Femur (tissue), 1 donor: ENCODE measurements around the gene SFT2D2.
A peak's percentile ranks its signal among the peaks of the same experiment; 100 is the strongest.
"Not testable (repeated sequence)": the region's sequence is repeated elsewhere in the genome, so short reads cannot be mapped to it uniquely, and the experiment has no call there.

ENCODE experiments used
- DNase-seq: peaks from one replicate; pipeline ENCODE4 v3.0.0-alpha.2; 2017

Gene SFT2D2

DNA sequence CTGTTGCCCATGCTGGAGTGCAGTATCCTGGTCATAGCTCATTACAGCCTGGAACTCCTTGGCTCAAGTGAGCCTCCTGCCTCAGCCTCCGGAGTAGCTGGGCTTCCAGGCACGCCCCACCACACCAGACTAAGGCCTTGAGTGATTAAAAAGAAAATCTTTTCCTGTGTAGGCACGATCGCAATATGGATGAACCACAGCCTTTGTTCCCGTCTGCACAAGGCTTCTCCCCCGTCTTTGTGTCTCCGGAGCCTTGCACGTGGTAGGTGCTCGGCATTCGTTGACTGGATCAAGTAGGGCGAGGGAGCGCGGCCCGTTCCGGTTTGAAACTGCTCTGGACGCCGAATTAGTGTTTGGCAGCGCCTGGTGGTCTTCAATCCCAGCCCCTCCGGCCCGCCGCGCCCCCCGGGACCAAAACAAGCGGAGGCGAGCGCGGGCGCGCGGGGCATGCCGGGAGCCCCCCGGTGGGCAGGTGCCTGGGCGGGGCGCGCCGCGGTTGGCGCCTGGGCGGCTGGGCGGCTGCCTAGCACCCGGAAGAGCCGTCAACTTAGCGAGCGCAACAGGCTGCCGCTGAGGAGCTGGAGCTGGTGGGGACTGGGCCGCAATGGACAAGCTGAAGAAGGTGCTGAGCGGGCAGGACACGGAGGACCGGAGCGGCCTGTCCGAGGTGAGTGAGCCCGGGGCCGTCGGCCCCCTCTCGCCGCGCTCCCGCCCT lies at the start of gene SFT2D2:
Gene SFT2D2 (plus strand): TSS at position 529 of the 715 bp plus-strand sequence. CDS start 76 bp downstream, at position 605.
- peak; percentile 89 for DNase-seq

DNA sequence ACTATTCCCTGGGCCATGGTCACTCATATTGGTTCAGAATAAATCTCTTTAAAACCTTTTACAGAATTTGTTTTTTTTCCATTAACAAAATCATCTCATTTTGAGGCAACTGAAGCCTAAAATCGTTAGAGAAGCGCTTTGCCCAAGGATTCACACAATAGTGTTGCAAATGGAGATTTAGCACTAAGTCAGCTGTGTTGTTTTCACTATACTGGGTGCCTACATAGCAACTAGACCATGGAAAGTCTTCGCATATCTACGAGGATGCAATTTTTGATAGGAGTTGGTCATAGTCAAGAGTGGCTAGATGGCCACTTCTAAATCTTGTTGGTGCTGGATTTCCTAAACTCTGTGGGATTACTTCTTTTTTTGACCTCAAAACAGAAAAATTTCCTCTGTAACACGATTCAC lies 47.6 kb upstream of the SFT2D2 start:
- DNase-seq = no peak

DNA sequence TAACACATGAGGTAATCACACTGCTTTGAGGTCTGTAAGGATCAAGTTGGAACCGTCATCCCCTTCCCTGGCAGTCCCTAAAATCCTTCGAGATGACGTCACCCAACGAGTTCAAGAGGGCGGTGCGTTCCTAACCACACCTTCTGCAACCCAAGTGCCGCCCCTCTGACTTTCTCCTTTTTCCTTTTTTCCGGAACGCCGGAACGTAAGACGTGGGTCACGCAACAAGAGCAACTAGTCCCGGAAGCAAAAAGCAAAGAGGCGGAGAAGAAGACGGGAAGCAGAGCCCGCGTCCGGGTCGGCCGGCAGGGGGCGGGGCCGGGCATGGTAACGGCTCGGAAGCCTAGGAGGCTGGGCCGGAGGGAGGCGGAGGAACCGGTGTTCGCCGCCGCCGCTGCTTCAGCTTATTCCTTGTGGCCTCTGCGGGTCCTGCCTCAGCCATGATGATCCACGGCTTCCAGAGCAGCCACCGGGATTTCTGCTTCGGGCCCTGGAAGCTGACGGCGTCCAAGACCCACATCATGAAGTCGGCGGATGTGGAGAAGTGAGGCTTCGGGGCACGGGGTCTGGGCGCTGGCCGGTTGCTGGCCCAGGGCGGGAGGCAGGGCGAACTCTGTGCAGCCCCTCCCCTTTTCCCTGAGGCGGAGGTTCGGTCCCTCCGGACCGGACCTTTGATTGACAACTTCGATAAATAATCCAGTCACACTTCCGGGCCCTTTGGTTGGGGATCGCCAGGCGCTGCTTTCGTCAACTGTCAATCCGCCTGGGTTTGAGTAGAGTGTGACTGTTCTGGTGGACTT lies 47.0 kb upstream of the SFT2D2 start, which contains the start of gene TIPRL:
Gene TIPRL (plus strand): TSS at position 325 of the 800 bp plus-strand sequence. CDS start 116 bp downstream, at position 441.
- peak; percentile 98 for DNase-seq

DNA sequence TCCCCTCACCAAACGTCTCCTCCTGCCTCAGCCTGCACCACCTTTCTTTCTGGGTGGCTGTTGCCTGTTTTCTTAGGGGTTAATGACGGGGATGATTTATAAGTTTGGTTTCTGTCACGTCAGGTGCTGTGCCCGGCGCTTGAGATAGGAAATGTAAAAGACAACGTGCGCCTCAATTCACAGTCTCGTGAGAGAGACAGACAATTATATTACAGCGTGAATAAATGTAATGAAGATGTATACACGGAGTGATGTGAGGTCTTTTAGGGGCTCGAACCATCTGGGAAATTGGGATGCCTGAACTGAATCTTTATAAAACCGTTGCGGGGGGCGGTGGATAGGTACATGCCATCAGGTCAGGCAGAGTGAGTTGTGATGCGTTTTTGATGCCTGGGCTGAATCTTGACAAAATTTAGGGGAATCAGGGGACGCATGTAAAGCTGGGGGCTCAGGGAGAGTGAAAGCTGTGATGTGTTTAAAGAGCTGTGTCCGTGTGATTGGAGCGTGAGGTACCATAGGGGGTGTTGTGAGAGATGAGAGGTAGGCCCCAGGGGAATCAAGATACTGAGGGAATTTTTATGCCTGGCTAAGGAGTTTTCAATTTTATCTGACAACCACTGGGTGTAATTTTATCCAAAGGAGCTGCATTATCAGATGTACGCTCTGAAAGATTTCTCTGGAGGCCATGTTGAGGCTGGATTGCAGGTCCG lies 46.2 kb upstream of the SFT2D2 start:
- no peak for DNase-seq

DNA sequence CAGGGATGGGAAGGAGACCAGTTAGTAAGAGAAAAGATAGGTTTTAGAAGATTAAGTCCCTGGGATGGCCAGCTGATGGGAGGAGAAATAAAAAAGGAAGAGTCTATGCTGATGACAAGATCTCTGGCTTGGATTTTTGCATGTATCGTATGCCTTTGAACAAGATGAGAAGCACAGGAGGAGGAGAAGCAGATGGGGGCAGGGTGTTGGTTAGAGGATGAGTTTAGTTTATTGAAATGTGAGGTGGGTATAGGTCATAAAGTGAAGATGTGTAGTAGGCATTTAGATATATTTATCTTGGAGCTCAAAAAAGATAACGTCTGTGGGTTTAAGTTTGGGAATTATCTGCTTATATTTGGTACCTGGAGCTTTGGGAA lies 45.7 kb upstream of the SFT2D2 start:
- DNase-seq = no peak

DNA sequence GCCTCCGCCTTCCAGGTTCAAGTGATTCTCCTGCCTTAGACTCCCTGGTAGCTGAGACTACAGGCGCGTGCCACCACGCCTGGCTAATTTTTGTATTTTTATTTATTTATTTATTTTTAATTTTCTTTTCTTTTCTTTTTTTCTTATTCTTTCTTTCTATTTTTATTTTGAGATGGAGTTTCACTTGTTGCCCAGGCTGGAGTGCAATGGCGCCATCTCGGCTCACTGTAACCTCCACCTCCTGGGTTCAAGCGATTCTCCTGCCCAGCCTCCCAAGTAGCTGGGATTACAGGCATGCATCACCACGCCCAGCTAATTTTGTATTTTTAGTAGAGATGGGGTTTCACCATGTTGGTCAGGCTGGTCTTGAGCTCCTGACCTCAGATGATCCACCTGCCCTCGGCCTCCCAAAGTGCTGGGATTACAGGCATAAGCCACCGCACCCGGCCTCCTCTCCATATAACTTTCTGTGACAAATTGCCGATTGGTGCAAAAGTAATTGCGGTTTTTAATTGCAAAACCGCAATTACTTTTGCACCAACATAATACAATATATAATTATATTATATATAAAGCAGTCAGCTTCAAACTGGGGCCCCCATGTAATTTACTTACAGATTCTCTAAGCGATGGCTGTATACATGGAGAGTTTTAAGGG lies 44.6 kb upstream of the SFT2D2 start:
- not testable (repeated sequence) for DNase-seq

DNA sequence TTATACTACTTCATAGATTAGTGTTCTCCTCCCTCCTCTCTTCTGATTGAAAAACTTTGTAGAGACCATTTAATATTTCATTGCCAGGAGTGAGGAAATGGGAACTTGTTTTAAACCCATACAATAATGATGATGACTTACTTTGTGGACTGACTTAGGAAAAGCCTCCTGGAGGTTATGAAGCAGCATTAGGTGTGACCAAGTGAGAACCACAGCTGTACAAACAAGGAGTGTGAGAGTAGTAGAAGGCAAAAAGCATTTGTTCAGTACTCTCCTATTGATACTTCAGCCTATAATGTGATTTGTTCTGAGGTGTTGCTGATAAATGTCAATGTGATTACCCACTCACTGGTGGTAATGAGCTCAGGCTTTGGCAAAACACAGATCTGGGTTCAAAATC lies 38.6 kb upstream of the SFT2D2 start:
- no peak for DNase-seq

DNA sequence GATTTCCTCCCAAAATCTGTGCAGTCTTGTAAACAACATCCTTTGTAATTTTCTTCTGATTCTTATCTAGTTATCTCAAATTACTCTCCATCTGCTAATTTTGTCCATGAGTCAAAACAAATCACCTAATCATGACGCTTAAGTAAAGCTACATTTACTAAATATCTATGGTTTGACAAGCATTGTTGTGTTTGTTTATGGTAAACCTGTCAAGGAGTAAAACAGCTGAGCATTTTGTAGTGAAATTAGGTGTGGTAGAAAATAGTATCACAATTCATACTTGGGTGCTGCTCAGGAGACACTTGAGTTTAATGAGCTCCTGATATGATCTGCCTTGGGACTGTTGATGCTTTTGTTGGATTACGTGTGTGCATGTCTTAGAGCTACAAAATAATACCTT lies 35.4 kb upstream of the SFT2D2 start:
- DNase-seq = no peak

DNA sequence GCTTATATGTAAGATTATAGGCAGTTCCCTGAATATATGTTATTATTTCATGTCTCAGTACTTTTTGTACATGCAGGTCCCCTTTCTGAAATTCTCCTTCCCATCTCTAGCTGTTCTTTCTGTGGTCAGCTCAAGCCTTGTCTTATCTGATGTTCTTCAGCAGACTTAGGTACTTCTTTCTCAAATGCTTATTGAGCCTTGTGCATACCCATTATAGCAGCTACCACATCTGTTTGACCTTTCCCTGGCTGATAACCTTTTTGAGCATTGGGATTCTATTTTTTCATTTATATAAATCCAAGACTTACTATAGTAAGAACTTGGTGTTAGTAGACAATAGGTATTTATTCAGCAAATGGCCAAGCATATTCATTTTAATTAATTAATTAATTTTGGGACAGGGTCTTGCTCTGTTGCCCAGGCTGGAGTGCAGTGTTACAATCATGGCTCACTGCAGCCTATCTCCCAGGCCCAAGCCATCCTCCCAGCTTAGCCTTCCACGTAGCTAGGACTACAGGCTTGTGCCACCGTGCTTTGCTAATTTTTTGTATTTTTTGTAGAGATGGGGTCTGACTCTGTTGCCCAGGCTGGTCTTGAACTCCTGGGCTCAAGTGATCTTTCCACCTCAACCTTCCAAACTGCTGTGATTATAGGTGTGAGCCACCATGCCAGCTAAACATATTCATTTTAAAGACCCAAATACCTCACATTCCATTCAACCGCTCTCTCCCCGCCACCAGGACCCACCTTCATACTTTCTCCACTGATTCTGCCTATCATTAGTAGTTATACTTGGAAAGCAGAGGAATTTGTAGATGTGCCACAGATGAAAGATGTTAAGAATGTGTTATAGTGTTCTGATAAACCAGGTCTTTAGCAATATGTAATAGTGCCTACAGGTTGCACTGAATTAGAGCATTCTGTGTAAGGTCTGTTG lies 30.3 kb upstream of the SFT2D2 start:
- DNase-seq = no peak

DNA sequence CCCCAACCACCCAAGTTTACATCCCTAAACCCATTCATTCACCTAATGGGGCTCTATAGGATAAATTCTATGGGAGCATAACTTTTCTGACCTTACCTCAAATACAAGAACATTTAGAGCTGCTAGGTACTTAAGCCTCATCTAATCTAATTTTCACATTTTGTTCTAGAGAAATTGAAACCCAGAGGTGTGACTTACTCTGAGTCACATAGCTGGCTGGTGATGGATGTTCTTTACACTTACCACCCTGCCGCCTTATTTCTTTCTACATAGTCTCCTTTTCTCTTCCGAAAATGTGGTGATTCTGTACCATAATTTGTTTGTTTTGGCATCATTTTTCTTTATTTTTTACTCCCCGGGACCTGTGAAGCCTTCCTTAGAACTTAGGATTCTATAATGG lies 26.7 kb upstream of the SFT2D2 start:
- DNase-seq = no peak

DNA sequence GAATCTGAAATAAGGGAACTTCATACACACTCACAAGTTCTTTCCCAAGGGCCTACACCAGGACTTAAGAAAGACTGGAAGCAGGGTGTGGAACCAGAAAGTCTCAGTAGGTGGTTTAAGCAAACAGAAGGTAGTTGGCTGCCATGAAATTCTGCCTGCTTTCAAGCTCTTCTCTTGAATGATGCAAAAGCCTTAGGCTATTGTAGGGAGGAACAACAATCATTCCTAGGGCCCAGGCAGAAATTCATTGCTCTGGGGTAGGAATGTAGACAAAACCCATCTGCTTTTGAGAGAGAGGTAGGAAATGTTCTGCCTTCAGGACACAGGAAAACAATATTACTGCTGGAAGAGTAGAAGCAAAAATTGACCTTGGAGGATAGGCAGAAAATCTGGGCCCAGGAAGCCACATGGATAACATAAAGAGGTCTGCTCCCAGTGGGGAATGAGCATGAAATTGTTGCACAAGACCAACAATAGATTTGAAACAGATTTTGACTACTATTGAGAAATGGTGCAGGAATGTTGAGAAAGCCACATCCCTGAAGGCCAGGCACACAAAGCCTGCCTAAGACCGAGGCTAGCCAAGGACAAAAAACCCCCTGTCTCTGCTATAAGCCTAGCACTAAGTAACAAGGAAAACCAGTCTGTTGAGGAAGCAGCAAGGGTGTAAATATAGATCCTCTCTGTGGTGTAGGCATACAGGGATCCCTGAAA lies 22.7 kb upstream of the SFT2D2 start:
- DNase-seq = no peak

DNA sequence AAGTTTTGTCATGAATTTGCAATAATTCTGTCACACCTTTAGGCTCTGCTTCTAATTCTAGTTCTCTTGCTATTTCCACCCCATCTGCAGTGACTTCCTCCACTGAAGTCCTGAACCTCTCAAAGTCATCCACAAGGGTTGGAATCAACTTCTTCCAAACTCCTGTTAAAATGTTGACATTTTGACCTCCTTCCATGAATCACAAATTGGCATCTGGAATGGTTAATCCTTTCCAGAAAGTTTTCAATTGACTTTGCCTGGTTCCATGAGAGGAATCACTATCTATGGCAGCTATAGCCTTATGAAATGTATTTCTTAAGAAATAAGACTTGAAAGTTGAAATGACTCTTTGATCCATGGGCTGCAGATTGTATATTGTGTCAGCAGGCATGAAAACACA lies 19.7 kb upstream of the SFT2D2 start:
- no peak for DNase-seq

DNA sequence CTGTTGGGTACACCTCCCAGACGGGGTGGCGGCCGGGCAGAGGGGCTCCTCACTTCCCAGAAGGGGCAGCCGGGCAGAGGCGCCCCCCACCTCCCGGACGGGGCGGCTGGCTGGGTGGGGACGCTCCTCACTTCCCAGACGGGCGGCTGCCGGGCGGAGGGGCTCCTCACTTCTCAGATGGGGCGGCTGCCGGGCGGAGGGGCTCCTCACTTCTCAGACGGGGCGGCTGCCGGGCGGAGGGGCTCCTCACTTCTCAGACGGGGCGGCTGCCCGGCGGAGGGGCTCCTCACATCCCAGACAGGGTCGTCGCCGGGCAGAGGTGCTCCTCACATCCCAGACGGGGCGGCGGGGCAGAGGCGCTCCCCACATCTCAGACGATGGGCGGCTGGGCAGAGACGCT lies 18.1 kb upstream of the SFT2D2 start:
- DNase-seq = not testable (repeated sequence)

DNA sequence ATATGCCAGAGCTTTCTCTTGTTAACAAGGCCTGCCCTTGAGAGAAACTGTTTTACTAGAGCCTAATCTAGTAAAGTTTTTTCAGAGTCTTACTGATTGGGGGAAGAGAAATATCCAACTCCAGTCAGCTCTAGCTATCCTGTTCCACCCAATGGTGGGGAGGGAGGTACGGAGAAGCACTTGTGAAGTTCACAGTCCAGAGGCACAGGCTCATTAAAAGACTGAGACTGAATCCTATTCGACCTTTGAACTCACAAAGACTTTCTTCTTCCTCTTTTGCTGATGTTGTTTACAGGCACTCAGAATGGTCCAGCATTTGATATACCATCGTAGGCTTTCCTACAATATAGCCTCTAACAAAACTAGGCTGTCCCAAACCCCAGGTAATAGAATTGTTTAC lies 15.5 kb upstream of the SFT2D2 start:
- no peak for DNase-seq

DNA sequence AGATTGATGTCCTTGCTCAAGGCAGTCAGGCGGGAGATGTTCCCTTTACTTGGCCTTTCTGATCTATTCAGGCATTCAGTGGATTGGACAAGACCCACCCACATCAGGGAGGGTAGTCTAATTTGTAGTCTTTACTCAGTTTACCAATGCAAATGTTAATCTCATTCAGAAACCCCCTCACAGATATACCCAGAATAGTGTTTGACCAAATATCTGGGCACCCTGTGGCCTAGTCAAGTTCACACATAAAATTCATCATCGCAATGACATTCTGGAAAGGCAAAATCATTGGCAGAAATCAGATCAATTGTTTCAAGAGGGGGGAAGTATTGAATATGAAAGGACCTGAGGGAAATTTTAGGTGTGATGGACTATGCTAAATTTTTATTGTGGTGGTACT lies 12.5 kb upstream of the SFT2D2 start:
- DNase-seq = no peak

DNA sequence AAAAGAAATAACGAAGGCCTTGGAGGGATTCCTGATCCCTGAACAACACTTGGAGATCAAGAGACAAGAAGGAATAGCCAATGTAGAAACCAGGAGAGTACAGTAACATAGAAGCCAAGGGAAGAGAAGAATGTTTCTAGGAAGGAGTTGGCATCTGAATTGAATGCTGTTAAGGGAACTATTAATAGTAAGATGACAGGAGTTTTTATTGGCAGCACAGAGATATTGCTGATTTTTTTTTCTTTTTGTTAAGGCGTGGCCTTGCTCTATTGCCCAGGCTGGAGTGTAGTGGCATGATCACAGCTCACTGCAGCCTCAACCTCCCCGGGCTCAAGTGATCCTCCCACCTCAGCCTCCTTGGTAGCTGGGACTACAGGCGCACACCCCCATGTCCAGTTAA lies 9.6 kb upstream of the SFT2D2 start:
- no peak for DNase-seq

DNA sequence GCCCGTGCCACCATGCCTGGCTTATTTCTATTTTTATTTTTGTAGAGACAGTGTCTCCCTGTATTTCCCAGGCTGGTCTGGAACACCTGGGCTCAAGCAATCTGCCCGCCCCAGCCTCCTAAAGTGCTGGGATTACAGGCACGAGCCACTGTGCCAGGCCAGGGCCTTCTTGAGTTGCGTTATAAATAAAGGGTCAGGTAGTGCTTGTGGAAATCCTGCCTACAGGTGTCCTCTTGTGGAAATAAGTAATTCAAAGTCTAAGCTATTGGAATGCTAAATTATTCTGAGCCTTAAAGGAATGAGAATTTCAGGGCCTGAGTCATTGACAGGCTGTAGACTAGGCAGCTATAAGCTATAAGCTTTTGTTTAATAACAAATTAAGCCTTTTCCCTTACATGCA lies 8.1 kb upstream of the SFT2D2 start:
- DNase-seq = no peak

DNA sequence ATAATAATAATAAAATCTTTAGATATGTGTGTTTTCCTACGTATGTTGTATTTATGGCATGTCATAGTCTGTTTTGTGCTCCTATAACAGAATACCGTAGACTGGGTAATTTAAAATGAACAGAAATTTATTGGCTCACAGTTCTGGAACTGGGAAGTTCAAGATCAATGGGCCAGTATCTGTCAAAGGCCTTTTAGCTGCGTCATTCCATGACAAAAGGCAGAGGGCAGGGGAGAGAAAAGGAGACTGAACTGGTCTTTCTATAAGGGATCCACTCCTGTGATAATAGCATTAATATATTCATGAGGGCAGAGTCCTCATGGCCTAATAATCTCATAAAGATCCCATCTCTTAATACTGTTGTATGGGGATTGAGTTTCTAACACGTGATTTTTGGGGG lies 7.1 kb upstream of the SFT2D2 start:
- no peak for DNase-seq

DNA sequence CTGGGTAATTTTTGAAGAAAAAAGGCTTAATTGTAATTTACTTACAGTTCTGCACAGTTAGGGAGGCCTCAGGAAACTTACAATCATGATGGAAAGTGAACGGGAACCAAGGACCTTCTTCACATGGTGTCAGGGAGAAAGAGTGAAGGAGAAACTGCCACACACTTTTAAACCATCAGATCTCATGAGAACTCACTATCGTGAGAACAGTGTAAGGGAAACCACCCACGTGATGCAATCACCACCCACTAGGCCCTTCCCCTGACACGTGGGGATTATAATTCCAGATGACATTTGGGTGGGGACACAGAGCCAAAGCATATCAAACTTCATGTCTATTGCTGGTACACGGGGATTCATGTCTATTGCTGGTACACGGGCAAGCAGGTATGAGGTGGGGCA lies 5.3 kb upstream of the SFT2D2 start:
- DNase-seq = no peak

DNA sequence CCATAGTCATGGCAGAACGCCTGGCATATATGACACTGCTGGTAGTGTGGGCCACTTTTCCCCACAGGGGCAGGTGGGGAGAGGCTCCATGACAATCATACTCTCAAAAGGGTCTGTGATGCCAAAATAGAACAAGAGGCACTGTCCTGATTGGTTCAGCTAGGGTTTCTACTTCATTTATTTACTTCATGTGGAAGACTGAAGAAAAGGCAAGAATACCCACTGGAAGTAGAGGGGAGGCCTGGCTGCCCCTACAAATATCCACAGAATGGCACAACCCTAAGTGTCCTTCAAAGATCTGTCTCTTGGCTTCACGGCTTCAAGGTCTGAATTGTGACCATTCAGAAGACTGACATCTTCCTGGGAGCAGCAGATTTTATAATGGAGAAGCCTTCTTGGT lies 4.5 kb upstream of the SFT2D2 start:
- DNase-seq = no peak

DNA sequence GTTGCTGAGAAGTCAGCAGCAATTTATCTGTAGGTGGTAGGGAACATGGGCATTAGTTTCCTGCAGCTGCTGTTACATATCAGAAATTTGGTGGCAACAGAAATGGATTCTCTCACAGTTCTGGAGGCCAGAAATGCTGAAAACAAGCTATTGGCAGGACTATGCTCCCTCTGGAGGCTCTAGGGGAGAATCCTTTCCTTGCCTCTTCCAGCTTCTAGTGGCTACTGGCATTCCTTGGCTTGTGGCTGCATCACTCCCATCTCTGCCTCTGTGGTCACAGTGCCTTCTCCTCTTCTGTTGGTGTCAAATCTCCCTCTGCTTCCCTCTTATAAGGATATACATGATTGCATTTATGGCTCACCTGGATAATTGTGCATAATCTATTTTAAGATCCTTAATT lies 2.5 kb upstream of the SFT2D2 start:
- DNase-seq = no peak
